22Rv1 (cell line): Measurements from ENCODE around the gene NDUFB11.

Source experiments
- CTCF ChIP-seq: fragments of 450-650 bp; IDR thresholded peaks from 2 replicates; pipeline ENCODE4 v1.5.1; 2017; ENCODE audit warnings: mild to moderate bottlenecking
- ZFX ChIP-seq: fragments of 450-650 bp; IDR thresholded peaks from 2 replicates; pipeline ENCODE4 v1.6.1; 2017; ENCODE audit warnings: antibody characterized with exemption, borderline replicate concordance

DNA sequence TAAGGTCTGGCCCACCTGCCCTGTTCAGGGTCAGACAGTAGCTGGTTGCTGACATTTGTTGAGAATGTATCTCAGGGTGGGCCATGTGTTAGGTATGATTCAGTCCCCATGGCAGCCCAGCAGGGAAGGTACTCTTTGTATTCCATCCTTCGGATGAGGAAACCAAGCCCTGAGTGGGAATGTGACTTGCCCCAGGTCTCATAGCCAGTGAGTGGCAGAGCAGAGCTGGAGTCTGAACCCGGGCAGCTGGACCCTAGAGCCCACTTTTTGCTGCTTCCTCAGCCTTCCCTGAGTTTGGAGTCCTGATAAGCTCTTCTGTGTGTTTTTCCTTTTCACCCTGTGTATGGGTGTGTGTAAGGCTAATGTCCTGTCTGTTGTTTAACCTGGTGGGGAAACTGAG lies 27.5 kb upstream of the NDUFB11 start:
- TF ChIP-seq CTCF (no peak), ZFX (no peak)
